ENCODE results near the gene PIK3R6. TPM values are rescaled to one million over a fixed set of nuclear protein-coding genes. Genes with fewer than 3 reads are reported as not detected.

The PIK3R6 gene
- total and polyA plus RNA-seq, 10 of the 15 experiments (the other 5 are each of a cell fraction or from before 2014, with no cell fraction given): 6.7 to 146 (median 68.2) TPM

DNA sequence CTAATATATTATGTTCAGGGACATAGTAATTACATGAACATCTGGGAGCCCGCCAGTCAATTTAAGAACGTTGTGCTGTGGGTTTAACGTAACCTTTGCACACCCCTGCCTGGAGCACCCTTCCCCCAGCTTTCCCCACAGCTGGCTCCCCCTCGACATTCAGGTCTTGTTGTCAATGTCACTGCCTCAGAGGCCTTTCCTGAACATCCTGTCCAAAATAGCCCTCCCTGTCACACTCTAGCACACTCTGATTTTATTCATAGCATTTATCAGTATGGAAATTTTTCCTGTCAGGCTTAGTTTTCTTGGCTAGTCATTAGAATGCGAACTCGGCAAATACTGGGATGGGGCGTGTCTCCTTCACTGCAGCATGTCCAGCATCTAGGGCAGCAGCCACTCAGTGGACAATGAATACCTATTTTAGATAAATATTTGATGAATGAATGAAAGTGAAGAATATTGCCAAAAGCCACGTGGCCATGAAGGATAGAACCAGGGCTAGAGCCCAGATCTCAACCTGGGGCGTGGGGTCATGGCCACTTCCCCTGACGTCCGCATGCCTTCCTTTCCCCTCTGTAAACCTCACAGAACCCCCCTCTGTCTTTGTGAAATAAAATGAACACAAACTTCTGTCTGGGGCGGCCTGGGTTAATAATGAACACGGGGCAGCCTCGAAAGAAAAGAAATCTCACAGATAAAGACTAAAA, 10.5 kb downstream of the PIK3R6 start (continued):
- TF ChIP-seq, protein P1, sequence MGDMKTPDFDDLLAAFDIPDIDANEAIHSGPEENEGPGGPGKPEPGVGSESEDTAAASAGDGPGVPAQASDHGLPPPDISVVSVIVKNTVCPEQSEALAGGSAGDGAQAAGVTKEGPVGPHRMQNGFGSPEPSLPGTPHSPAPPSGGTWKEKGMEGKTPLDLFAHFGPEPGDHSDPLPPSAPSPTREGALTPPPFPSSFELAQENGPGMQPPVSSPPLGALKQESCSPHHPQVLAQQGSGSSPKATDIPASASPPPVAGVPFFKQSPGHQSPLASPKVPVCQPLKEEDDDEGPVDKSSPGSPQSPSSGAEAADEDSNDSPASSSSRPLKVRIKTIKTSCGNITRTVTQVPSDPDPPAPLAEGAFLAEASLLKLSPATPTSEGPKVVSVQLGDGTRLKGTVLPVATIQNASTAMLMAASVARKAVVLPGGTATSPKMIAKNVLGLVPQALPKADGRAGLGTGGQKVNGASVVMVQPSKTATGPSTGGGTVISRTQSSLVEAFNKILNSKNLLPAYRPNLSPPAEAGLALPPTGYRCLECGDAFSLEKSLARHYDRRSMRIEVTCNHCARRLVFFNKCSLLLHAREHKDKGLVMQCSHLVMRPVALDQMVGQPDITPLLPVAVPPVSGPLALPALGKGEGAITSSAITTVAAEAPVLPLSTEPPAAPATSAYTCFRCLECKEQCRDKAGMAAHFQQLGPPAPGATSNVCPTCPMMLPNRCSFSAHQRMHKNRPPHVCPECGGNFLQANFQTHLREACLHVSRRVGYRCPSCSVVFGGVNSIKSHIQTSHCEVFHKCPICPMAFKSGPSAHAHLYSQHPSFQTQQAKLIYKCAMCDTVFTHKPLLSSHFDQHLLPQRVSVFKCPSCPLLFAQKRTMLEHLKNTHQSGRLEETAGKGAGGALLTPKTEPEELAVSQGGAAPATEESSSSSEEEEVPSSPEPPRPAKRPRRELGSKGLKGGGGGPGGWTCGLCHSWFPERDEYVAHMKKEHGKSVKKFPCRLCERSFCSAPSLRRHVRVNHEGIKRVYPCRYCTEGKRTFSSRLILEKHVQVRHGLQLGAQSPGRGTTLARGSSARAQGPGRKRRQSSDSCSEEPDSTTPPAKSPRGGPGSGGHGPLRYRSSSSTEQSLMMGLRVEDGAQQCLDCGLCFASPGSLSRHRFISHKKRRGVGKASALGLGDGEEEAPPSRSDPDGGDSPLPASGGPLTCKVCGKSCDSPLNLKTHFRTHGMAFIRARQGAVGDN (IDR thresholded peaks at IDR 0.05): peak; percentile 84
- TF ChIP-seq ZSCAN29 (IDR thresholded peaks at IDR 0.05) (no peak), CHD2 (IDR thresholded peaks at IDR 0.05; ENCODE audit: borderline replicate concordance, low read depth, low read length) (no peak; the same call in 1 of the 2 replicates), GABPA (IDR thresholded peaks at IDR 0.05; ENCODE audit: low read depth) (no peak), NRF1 (conservative IDR thresholded peaks at IDR 0.05; ENCODE audit: low read depth, low read length) (no peak), ATF7 (IDR thresholded peaks at IDR 0.05; ENCODE audit: low read depth) (no peak), SREBF2 (IDR thresholded peaks at IDR 0.05; ENCODE audit: low read length) (no peak), ZBED1 (IDR thresholded peaks at IDR 0.05; ENCODE audit: borderline replicate concordance) (peak; percentile 39; the same call in 1 of the 2 replicates), YY1 (IDR thresholded peaks at IDR 0.05; ENCODE audit: low read depth, low read length) (no peak), CREM (IDR thresholded peaks at IDR 0.05; ENCODE audit: low read depth) (peak; percentile 42), EP300 (IDR thresholded peaks at IDR 0.05; ENCODE audit: borderline replicate concordance in 1 of 2, control insufficient read depth in 1 of 2, low read depth in 2 of 2, low read length in 2 of 2) (peak in 1 of 2 experiments; percentile 18; a peak in 1 of 4 replicates), NFIC (IDR thresholded peaks at IDR 0.05; ENCODE audit: low read depth, low read length) (0 out of 2 replicates have a peak, but pooled peaks have one; percentile 18), MYB (IDR thresholded peaks at IDR 0.05; ENCODE audit: borderline replicate concordance, low read depth, low read length) (no peak), ETV6 (conservative IDR thresholded peaks at IDR 0.05 in 1 of 2, IDR thresholded peaks at IDR 0.05 in 1 of 2; ENCODE audit: borderline replicate concordance in 1 of 2, low read depth in 1 of 2) (peak in 1 of 2 experiments; percentile 65; a peak in 2 of 4 replicates), CBX5 (IDR thresholded peaks at IDR 0.05; ENCODE audit: low read depth) (no peak), TCF7 (IDR thresholded peaks at IDR 0.05; ENCODE audit: borderline replicate concordance) (no peak)
- TF ChIP-seq, protein P2, sequence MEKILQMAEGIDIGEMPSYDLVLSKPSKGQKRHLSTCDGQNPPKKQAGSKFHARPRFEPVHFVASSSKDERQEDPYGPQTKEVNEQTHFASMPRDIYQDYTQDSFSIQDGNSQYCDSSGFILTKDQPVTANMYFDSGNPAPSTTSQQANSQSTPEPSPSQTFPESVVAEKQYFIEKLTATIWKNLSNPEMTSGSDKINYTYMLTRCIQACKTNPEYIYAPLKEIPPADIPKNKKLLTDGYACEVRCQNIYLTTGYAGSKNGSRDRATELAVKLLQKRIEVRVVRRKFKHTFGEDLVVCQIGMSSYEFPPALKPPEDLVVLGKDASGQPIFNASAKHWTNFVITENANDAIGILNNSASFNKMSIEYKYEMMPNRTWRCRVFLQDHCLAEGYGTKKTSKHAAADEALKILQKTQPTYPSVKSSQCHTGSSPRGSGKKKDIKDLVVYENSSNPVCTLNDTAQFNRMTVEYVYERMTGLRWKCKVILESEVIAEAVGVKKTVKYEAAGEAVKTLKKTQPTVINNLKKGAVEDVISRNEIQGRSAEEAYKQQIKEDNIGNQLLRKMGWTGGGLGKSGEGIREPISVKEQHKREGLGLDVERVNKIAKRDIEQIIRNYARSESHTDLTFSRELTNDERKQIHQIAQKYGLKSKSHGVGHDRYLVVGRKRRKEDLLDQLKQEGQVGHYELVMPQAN (conservative IDR thresholded peaks at IDR 0.05): no peak
- TF ChIP-seq, protein P3, sequence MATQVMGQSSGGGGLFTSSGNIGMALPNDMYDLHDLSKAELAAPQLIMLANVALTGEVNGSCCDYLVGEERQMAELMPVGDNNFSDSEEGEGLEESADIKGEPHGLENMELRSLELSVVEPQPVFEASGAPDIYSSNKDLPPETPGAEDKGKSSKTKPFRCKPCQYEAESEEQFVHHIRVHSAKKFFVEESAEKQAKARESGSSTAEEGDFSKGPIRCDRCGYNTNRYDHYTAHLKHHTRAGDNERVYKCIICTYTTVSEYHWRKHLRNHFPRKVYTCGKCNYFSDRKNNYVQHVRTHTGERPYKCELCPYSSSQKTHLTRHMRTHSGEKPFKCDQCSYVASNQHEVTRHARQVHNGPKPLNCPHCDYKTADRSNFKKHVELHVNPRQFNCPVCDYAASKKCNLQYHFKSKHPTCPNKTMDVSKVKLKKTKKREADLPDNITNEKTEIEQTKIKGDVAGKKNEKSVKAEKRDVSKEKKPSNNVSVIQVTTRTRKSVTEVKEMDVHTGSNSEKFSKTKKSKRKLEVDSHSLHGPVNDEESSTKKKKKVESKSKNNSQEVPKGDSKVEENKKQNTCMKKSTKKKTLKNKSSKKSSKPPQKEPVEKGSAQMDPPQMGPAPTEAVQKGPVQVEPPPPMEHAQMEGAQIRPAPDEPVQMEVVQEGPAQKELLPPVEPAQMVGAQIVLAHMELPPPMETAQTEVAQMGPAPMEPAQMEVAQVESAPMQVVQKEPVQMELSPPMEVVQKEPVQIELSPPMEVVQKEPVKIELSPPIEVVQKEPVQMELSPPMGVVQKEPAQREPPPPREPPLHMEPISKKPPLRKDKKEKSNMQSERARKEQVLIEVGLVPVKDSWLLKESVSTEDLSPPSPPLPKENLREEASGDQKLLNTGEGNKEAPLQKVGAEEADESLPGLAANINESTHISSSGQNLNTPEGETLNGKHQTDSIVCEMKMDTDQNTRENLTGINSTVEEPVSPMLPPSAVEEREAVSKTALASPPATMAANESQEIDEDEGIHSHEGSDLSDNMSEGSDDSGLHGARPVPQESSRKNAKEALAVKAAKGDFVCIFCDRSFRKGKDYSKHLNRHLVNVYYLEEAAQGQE (IDR thresholded peaks at IDR 0.05; ENCODE audit: low read depth, low read length): no peak
- TF ChIP-seq, protein P4, sequence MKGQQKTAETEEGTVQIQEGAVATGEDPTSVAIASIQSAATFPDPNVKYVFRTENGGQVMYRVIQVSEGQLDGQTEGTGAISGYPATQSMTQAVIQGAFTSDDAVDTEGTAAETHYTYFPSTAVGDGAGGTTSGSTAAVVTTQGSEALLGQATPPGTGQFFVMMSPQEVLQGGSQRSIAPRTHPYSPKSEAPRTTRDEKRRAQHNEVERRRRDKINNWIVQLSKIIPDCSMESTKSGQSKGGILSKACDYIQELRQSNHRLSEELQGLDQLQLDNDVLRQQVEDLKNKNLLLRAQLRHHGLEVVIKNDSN (IDR thresholded peaks at IDR 0.05; ENCODE audit: borderline replicate concordance, extremely low read length, insufficient read depth, low read depth, low read length): no peak

Data from GM12878 (cell line).